GM12878 (cell line): ENCODE measurements around the gene CCR5AS.
A peak's percentile ranks its signal among the peaks of the same experiment; 100 is the strongest.

Experiments
- ATAC-seq: fragments of 200-7000 bp; cut with Tn5 transposase; 3 replicates; pipeline ENCODE4 v1.9.1; 2020; ENCODE audit warnings: mild to moderate bottlenecking, moderate library complexity
- BruUV-seq: library from RNA; stranded (reverse); fragments of 400-500 nt; replicated peaks from 2 replicates; lab custom pipeline; 2021; lab: Mats Ljungman, UMichigan
- CTCF ChIA-PET: fragments of 300-600 bp; sonication (Branson Sonifier 250); formaldehyde crosslinking; extraction: SDS; loops from one replicate; lab custom pipeline; 2021; ENCODE audit warnings: inconsistent platforms; lab: Yijun Ruan, JAX
- POLR2A ChIA-PET: fragments of 350-600 bp; formaldehyde crosslinking; extraction: SDS; loops from one replicate; lab custom pipeline; 2021; ENCODE audit warnings: inconsistent platforms; lab: Charles Lee
- RAD21 ChIA-PET: fragments of 300-600 bp; sonication (Branson Sonifier 250); formaldehyde crosslinking; loops from one replicate; lab custom pipeline; 2023; ENCODE audit warnings: antibody characterized with exemption; ENCODE audit not compliant: unreplicated experiment; lab: Charles Lee
- SMC1A ChIA-PET: fragments of 300-600 bp; sonication (Branson Sonifier 250); formaldehyde crosslinking; loops from one replicate; lab custom pipeline; 2023; ENCODE audit not compliant: unreplicated experiment, uncharacterized antibody; lab: Charles Lee
- DNase-seq: peaks from one replicate; pipeline ENCODE4 v3.0.0-alpha.2; 2011; ENCODE audit warnings: low read depth, low spot score
- FAIRE-seq: peaks from 3 replicates; lab custom pipeline; 2011; peaks lifted over from hg19 to GRCh38; lab: Jason Lieb, UNC
- H2AFZ ChIP-seq: 2 replicates; pipeline ENCODE4 v1.6.0; 2011; ENCODE audit warnings: low read depth, low read length, control low read depth; ENCODE audit not compliant: control insufficient read depth
- H3K27ac ChIP-seq: 2 replicates; pipeline ENCODE4 v1.5.1; 2011; ENCODE audit warnings: control low read depth; ENCODE audit not compliant: control insufficient read depth, insufficient read depth
- H3K27me3 ChIP-seq, 2 experiments: replicated peaks in 1 of 2; 2 replicates each; pipeline versions ENCODE4 v1.6.0 to v1.6.1; 2011; ENCODE audit warnings: low read length in 1 of 2; ENCODE audit not compliant: control insufficient read depth in 2 of 2, insufficient read depth in 2 of 2
- H3K36me3 ChIP-seq, 2 experiments: 2 replicates each; pipeline ENCODE4 v1.5.1; 2011; ENCODE audit warnings: low read length in 1 of 2; ENCODE audit not compliant: control insufficient read depth in 2 of 2, insufficient read depth in 2 of 2
- H3K4me1 ChIP-seq: 2 replicates; pipeline ENCODE4 v1.6.1; 2011; ENCODE audit warnings: mild to moderate bottlenecking, low read length, moderate library complexity, mixed read lengths; ENCODE audit not compliant: control insufficient read depth, insufficient read depth
- H3K4me2 ChIP-seq: 2 replicates; pipeline ENCODE4 v1.6.0; 2011; ENCODE audit warnings: control low read depth; ENCODE audit not compliant: control insufficient read depth, insufficient read depth
- H3K4me3 ChIP-seq: fragments of 200-600 bp; sonication (generic); 2 replicates; pipeline ENCODE4 v1.5.1; 2016
- H3K79me2 ChIP-seq: 2 replicates; pipeline ENCODE4 v1.6.0; 2011; ENCODE audit warnings: low read length; ENCODE audit not compliant: control insufficient read depth, insufficient read depth
- H3K9ac ChIP-seq: 2 replicates; pipeline ENCODE4 v1.8.0; 2011; ENCODE audit warnings: low read length, control low read depth, mixed read lengths; ENCODE audit not compliant: control insufficient read depth, insufficient read depth
- H3K9me3 ChIP-seq: replicated peaks from 3 replicates; pipeline ENCODE4 v1.5.1; 2011; ENCODE audit warnings: mild to moderate bottlenecking, low read length; ENCODE audit not compliant: control insufficient read depth, insufficient read depth
- H4K20me1 ChIP-seq: 2 replicates; pipeline ENCODE4 v1.6.0; 2011; ENCODE audit not compliant: control insufficient read depth, insufficient read depth
- ATF7 ChIP-seq: fragments of 450-650 bp; IDR thresholded peaks from 2 replicates; pipeline ENCODE4 v1.6.1; 2016; ENCODE audit warnings: low read depth, mild to moderate bottlenecking
- MEF2B ChIP-seq: fragments of 450-650 bp; IDR thresholded peaks from 2 replicates; pipeline ENCODE4 v1.6.1; 2018; ENCODE audit warnings: mild to moderate bottlenecking, moderate library complexity; ENCODE audit not compliant: partially characterized antibody, poor library complexity, severe bottlenecking
- NR2F1 ChIP-seq: fragments of 450-650 bp; conservative IDR thresholded peaks from 2 replicates; pipeline ENCODE4 v1.6.1; 2017; ENCODE audit warnings: mild to moderate bottlenecking
- POLR2A ChIP-seq: IDR thresholded peaks from 2 replicates; pipeline ENCODE4 v1.6.1; 2011; ENCODE audit warnings: low read depth, mild to moderate bottlenecking, low read length
- RAD21 ChIP-seq: IDR thresholded peaks from 2 replicates; pipeline ENCODE4 v1.6.1; 2011; ENCODE audit warnings: mild to moderate bottlenecking, low read depth, low read length, moderate library complexity; ENCODE audit not compliant: insufficient read depth
- SMAD1 ChIP-seq: fragments of 450-650 bp; IDR thresholded peaks from 2 replicates; pipeline ENCODE4 v1.6.1; 2018; ENCODE audit warnings: mild to moderate bottlenecking, low read depth; ENCODE audit not compliant: partially characterized antibody
- TCF12 ChIP-seq: IDR thresholded peaks from 2 replicates; pipeline ENCODE4 v1.6.1; 2011; ENCODE audit warnings: low read depth, mild to moderate bottlenecking, low read length
- ZSCAN29 ChIP-seq: fragments of 450-650 bp; IDR thresholded peaks from 2 replicates; pipeline ENCODE4 v1.6.1; 2017; ENCODE audit warnings: mild to moderate bottlenecking, moderate library complexity
- WGBS: methylation state at CpG from one replicate; pipeline ENCODE4 v1.1.6; 2016; ENCODE audit warnings: low lambda C conversion rate; ENCODE audit not compliant: insufficient replicate concordance, insufficient coverage; ENCODE audit errors: missing lambda C conversion rate; 5-methylcytosine and 5-hydroxymethylcytosine counted together
- in situ Hi-C: fragments of 300-500 bp; cut with MboI; formaldehyde crosslinking; loops from 9 replicates; pipeline ENCODE4 v1.14.3; 2018; ENCODE audit warnings: mixed read lengths
- intact Hi-C: fragments of 100-400 bp; cut with micrococcal nuclease; formaldehyde crosslinking; loops from one replicate; pipeline ENCODE4 v1.14.2; 2022; ENCODE audit not compliant: unreplicated experiment
- TF ChIP-seq, protein P1 (sequence below): IDR thresholded peaks from 2 replicates; pipeline ENCODE4 v1.6.1; 2012; ENCODE audit warnings: low read depth, low read length, improper control_type of control experiment
- TF ChIP-seq, protein P2 (sequence below): IDR thresholded peaks from 2 replicates; pipeline ENCODE4 v1.6.1; 2011; ENCODE audit warnings: borderline replicate concordance, low read depth, mild to moderate bottlenecking, moderate library complexity, low read length; ENCODE audit not compliant: insufficient read depth, poor library complexity, severe bottlenecking

The CCR5AS gene

DNA sequence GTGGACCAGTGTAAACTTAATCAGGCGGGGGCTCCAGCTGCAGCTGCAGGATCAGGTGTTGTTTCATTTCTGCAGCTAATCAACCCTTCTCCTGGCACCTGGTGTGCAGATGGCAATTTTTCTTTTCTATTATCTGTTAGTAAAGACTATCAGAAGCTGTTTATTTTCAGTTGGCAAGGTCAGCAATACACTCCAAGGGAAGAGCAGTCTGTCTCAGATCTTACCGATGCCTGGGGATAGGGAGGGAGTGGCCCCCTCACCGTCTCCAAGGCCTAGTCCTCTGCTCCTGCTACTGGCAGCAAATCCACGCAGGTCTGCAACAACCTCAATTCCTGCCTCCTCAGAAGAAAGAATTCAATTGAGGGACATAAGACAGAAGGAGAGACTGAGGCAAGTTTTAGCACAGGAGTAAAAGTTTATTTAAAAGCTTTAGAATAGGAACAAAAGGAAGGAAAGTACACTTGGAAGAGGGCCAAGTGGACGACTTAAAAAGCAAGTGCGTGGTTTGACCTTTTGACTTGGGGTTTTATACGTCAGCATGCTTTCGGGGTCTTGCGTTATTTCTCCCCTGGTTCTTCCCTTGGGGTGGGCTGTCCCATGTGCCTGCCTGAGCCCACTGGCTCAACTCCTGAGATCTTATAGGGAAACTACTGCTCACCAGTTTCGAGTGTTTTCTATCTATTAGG, 9.4 kb upstream of the CCR5AS start:
- FAIRE-seq (no peak), DNase-seq (no peak), ATAC-seq (no peak)
- ChIA-PET POLR2A (no interaction called here), CTCF (no interaction called here), RAD21 (interaction anchor here (1.0 to 1.2 kb wide), 2 partner anchors 10 to 208 kb away, joined by 3 read pairs; partner anchors contain the start of gene CCR1), SMC1A (interaction anchor here (1.0 to 1.6 kb wide), 4 partner anchors 19 to 200 kb away, joined by 3 to 4 read pairs (median 3); no protein-coding TSS in a partner anchor)
- intact Hi-C loops (no loop called here), in situ Hi-C loops (no loop called here)
- H4K20me1 ChIP-seq = no peaks in the 10 kb centered on the region
- H2AFZ ChIP-seq = no peak overlapping the region
- no peaks in the 10 kb centered on the region for H3K9me3 ChIP-seq
- no peaks in the 10 kb centered on the region for H3K79me2 ChIP-seq
- no peak overlapping the region for H3K9ac ChIP-seq
- 32% methylated on average over 10 of the region's 10 CpGs for WGBS
- H3K36me3 ChIP-seq = no peaks in the 10 kb centered on the region
- peak; percentile 84 for TF ChIP-seq NR2F1
- no peak for TF ChIP-seq SMAD1
- no peak for TF ChIP-seq MEF2B
- TF ChIP-seq ATF7 = no peak
- no peak for TF ChIP-seq POLR2A
- no peak for TF ChIP-seq RAD21
- TF ChIP-seq ZSCAN29 = no peak
- TF ChIP-seq TCF12 = 0 out of 2 replicates have a peak, but pooled peaks have one; percentile 41
- TF ChIP-seq, protein P1, sequence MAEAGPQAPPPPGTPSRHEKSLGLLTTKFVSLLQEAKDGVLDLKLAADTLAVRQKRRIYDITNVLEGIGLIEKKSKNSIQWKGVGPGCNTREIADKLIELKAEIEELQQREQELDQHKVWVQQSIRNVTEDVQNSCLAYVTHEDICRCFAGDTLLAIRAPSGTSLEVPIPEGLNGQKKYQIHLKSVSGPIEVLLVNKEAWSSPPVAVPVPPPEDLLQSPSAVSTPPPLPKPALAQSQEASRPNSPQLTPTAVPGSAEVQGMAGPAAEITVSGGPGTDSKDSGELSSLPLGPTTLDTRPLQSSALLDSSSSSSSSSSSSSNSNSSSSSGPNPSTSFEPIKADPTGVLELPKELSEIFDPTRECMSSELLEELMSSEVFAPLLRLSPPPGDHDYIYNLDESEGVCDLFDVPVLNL = no peak
- TF ChIP-seq, protein P2, sequence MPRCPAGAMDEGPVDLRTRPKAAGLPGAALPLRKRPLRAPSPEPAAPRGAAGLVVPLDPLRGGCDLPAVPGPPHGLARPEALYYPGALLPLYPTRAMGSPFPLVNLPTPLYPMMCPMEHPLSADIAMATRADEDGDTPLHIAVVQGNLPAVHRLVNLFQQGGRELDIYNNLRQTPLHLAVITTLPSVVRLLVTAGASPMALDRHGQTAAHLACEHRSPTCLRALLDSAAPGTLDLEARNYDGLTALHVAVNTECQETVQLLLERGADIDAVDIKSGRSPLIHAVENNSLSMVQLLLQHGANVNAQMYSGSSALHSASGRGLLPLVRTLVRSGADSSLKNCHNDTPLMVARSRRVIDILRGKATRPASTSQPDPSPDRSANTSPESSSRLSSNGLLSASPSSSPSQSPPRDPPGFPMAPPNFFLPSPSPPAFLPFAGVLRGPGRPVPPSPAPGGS = no peak
- no peak overlapping the region for H3K4me3 ChIP-seq
- no peak overlapping the region for H3K4me2 ChIP-seq
- H3K27me3 ChIP-seq = no peaks in the 10 kb centered on the region
- BruUV-seq = no TSS peak
- H3K4me1 ChIP-seq = no peaks in the 10 kb centered on the region
- no peak overlapping the region for H3K27ac ChIP-seq
